ENCODE measurements around the gene UMODL1.
"Not testable (repeated sequence)": the region's sequence is repeated elsewhere in the genome, so short reads cannot be mapped to it uniquely, and the experiment has no call there.

The UMODL1 gene

GRCh38 chr21:42112857-42113256 lies 41.7 kb downstream of the UMODL1 start:
- DNase-seq (ENCODE audit: low spot score): no peak

GRCh38 chr21:42113926-42114409 lies 42.9 kb downstream of the UMODL1 start:
- no peak for DNase-seq (ENCODE audit: low spot score)

- no peak for DNase-seq (ENCODE audit: low spot score)
Observed at GRCh38 chr21:42114646-42115045, 43.5 kb downstream of the UMODL1 start.

- DNase-seq (ENCODE audit: low spot score): no peak
Observed at GRCh38 chr21:42115136-42115683, 44.1 kb downstream of the UMODL1 start.

- not testable (repeated sequence) for DNase-seq (ENCODE audit: low spot score)
Observed at GRCh38 chr21:42116551-42116950, 45.4 kb downstream of the UMODL1 start.

- peak; percentile 90 for DNase-seq (ENCODE audit: low spot score)
Observed at GRCh38 chr21:42117229-42117966, 46.3 kb downstream of the UMODL1 start.

- DNase-seq (ENCODE audit: low spot score): no peak
Observed at GRCh38 chr21:42117967-42118780, 47.1 kb downstream of the UMODL1 start.

- DNase-seq (ENCODE audit: low spot score): no peak
Observed at GRCh38 chr21:42118901-42119300, 47.8 kb downstream of the UMODL1 start.

- no peak for DNase-seq (ENCODE audit: low spot score)
Observed at GRCh38 chr21:42120101-42120902, 49.2 kb downstream of the UMODL1 start.

- DNase-seq (ENCODE audit: low spot score): no peak
Observed at GRCh38 chr21:42120903-42121535, 49.9 kb downstream of the UMODL1 start.

GRCh38 chr21:42121794-42122193 lies 50.7 kb downstream of the UMODL1 start:
- DNase-seq (ENCODE audit: low spot score): no peak

- DNase-seq (ENCODE audit: low spot score): no peak
Observed at GRCh38 chr21:42122398-42122797, 51.3 kb downstream of the UMODL1 start.

GRCh38 chr21:42122808-42123207 lies 51.7 kb downstream of the UMODL1 start:
- no peak for DNase-seq (ENCODE audit: low spot score)

- no peak for DNase-seq (ENCODE audit: low spot score)
Observed at GRCh38 chr21:42123219-42123908, 52.2 kb downstream of the UMODL1 start.

GRCh38 chr21:42124081-42124480 lies 53.0 kb downstream of the UMODL1 start:
- DNase-seq (ENCODE audit: low spot score): no peak

GRCh38 chr21:42124826-42125570 lies 53.9 kb downstream of the UMODL1 start:
- no peak for DNase-seq (ENCODE audit: low spot score)

- DNase-seq (ENCODE audit: low spot score): no peak
Observed at GRCh38 chr21:42125571-42126544, 54.7 kb downstream of the UMODL1 start.

GRCh38 chr21:42127164-42128150 lies 56.3 kb downstream of the UMODL1 start:
- DNase-seq (ENCODE audit: low spot score): no peak

All from Ammon's horn (tissue), 1 donor.